Caco-2 (cell line): ENCODE measurements around the gene ZNF534. TPM values are rescaled to one million over a fixed set of nuclear protein-coding genes. Genes with fewer than 3 reads are reported as not detected.
A peak's percentile ranks its signal among the peaks of the same experiment; 100 is the strongest.

Experiments used
- Bru-seq: library from RNA; stranded (reverse); fragments of 400-500 nt; gene quantifications from one replicate; lab custom pipeline; 2021; lab: Mats Ljungman, UMichigan
- BruChase-seq, 2 experiments: library from RNA; stranded (reverse); fragments of 400-500 nt; gene quantifications; one replicate each; lab custom pipeline; 2021; lab: Mats Ljungman, UMichigan
- BruUV-seq: library from RNA; stranded (reverse); fragments of 400-500 nt; replicated peaks from 2 replicates; lab custom pipeline; 2021; lab: Mats Ljungman, UMichigan
- CTCF ChIA-PET: fragments of 300-600 bp; sonication (Branson Sonifier 250); formaldehyde crosslinking; loops from one replicate; lab custom pipeline; 2022; ENCODE audit warnings: antibody characterized with exemption; lab: Charles Lee
- POLR2A ChIA-PET: fragments of 300-600 bp; sonication (Branson Sonifier 250); formaldehyde crosslinking; loops from one replicate; lab custom pipeline; 2022; ENCODE audit warnings: antibody characterized with exemption; lab: Charles Lee
- DNase-seq, 2 experiments: peaks; one replicate each; pipeline versions ENCODE4 v3.0.0 to v3.0.0-alpha.2; 2020 to 2022
- H3K27me3 ChIP-seq: replicated peaks from 2 replicates; pipeline ENCODE4 v1.6.0; 2011; ENCODE audit warnings: low read length; ENCODE audit not compliant: control insufficient read depth, insufficient read depth
- H3K36me3 ChIP-seq: 2 replicates; pipeline ENCODE4 v1.5.1; 2011; ENCODE audit warnings: low read length; ENCODE audit not compliant: control insufficient read depth, insufficient read depth
- H3K4me1 ChIP-seq: fragments of 250-450 bp; sonication (Bioruptor Pico); 2 replicates; pipeline ENCODE4 v1.5.1; 2020; ENCODE audit warnings: mild to moderate bottlenecking
- H3K4me3 ChIP-seq: 2 replicates; pipeline ENCODE4 v1.5.1; 2011; ENCODE audit warnings: low read depth, mild to moderate bottlenecking, control low read depth, low read length
- H3K9me3 ChIP-seq: fragments of 250-450 bp; sonication (Bioruptor Pico); 2 replicates; pipeline ENCODE4 v1.5.1; 2020; ENCODE audit warnings: mild to moderate bottlenecking, moderate library complexity
- H3K27ac Mint-ChIP-seq: one replicate; pipeline ENCODE4 v1.8.0; 2022; ENCODE audit warnings: mixed read lengths; ENCODE audit not compliant: unreplicated experiment
- H3K27me3 Mint-ChIP-seq: one replicate; pipeline ENCODE4 v1.8.0; 2022; ENCODE audit warnings: mixed read lengths; ENCODE audit not compliant: insufficient read depth, unreplicated experiment
- H3K36me3 Mint-ChIP-seq: one replicate; pipeline ENCODE4 v1.8.0; 2022; ENCODE audit warnings: mild to moderate bottlenecking, mixed read lengths; ENCODE audit not compliant: insufficient read depth, unreplicated experiment
- H3K4me1 Mint-ChIP-seq: one replicate; pipeline ENCODE4 v1.8.0; 2022; ENCODE audit warnings: low read depth, mixed read lengths; ENCODE audit not compliant: unreplicated experiment
- H3K4me3 Mint-ChIP-seq: one replicate; pipeline ENCODE4 v1.8.0; 2022; ENCODE audit warnings: mild to moderate bottlenecking, moderate library complexity, mixed read lengths; ENCODE audit not compliant: unreplicated experiment
- H3K9me3 Mint-ChIP-seq: one replicate; pipeline ENCODE4 v1.8.0; 2022; ENCODE audit warnings: mixed read lengths; ENCODE audit not compliant: unreplicated experiment
- intact Hi-C: fragments of 100-400 bp; cut with micrococcal nuclease; formaldehyde crosslinking; loops from one replicate; pipeline ENCODE4 v1.10.0; 2022; ENCODE audit not compliant: unreplicated experiment
- long read RNA-seq: library from polyadenylated mRNA; stranded (forward); transcript quantifications from one replicate; pipeline ENCODE4 v2.0.0, GENCODE V29; 2022
- total RNA-seq: library from RNA; stranded (reverse); gene quantifications from 2 replicates; pipeline ENCODE4 v1.2.3, GENCODE V29; 2022
- TF ChIP-seq, protein P1 (sequence below), 2 experiments: fragments of 200-600 bp in 1 of 2; IDR thresholded peaks; 1 replicate in 1 of 2; 2 replicates in 1 of 2; pipeline versions ENCODE4 v1.5.1 to v1.8.0; 2011 to 2022; ENCODE audit warnings: antibody characterized with exemption in 1 of 2, control low read depth in 1 of 2, inconsistent platforms in 1 of 2, low read depth in 1 of 2, low read length in 1 of 2, mild to moderate bottlenecking in 1 of 2, moderate library complexity in 1 of 2; ENCODE audit not compliant: insufficient read depth in 1 of 2, severe bottlenecking in 1 of 2, unreplicated experiment in 1 of 2

The ZNF534 gene
- not detected in 2 replicates for total RNA-seq
- not detected for Bru-seq, nascent RNA
- BruChase-seq, experiment 1, labeled RNA remaining after a 2-hour chase, result not detected
- BruChase-seq, experiment 2, labeled RNA remaining after a 6-hour chase, result not detected
- long read RNA-seq, result 0 reads

DNA sequence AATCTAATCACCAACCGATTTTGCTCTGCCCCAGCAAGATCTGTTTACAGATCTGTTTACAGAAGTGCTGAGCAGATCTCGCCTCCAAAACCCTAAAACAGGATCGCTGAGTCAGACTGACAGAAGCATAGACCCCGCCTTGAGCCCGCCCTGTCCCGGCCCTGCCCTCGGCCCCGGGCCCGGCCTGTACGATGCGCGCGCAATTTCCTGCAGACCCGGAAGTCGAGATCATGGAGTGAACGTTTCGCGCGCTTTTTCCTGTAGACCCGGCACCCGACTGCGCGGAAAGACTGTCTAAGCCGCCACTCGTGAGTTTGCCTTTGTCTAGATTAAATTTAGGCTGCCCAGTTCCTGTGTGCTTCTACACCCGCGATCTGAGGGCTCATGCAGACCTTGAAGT lies at the start of gene ZNF534:
Gene ZNF534, plus strand, starts transcription at position 212 of the 400 bp plus-strand sequence. CDS start 2,327 bp downstream, outside the sequence.
- Mint-ChIP-seq H3K9me3 (peaks cover 39% of the 10 kb centered on the region), H3K27ac (no peak within 1 kb of the TSS), H3K4me1 (no peaks in the 10 kb centered on the region), H3K4me3 (no peak within 1 kb of the TSS), H3K36me3 (no peaks in the 10 kb centered on the region), H3K27me3 (no peaks in the 10 kb centered on the region)
- CTCF ChIA-PET, result no interaction called here
- BruUV-seq, result no TSS peak
- TF ChIP-seq, protein P1, sequence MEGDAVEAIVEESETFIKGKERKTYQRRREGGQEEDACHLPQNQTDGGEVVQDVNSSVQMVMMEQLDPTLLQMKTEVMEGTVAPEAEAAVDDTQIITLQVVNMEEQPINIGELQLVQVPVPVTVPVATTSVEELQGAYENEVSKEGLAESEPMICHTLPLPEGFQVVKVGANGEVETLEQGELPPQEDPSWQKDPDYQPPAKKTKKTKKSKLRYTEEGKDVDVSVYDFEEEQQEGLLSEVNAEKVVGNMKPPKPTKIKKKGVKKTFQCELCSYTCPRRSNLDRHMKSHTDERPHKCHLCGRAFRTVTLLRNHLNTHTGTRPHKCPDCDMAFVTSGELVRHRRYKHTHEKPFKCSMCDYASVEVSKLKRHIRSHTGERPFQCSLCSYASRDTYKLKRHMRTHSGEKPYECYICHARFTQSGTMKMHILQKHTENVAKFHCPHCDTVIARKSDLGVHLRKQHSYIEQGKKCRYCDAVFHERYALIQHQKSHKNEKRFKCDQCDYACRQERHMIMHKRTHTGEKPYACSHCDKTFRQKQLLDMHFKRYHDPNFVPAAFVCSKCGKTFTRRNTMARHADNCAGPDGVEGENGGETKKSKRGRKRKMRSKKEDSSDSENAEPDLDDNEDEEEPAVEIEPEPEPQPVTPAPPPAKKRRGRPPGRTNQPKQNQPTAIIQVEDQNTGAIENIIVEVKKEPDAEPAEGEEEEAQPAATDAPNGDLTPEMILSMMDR (IDR thresholded peaks at IDR 0.05; ENCODE audit: insufficient read depth in 1 of 2, low read depth in 1 of 2, low read length in 1 of 2, severe bottlenecking in 1 of 2, unreplicated experiment in 1 of 2), result no peak
- Histone ChIP-seq H3K9me3 (peaks cover 16% of the 10 kb centered on the region), H3K27me3 (no peaks in the 10 kb centered on the region), H3K4me3 (no peak within 1 kb of the TSS), H3K4me1 (no peaks in the 10 kb centered on the region), H3K36me3 (no peaks in the 10 kb centered on the region)
- DNase-seq, result no peak
- intact Hi-C loops, result no loop called here
- POLR2A ChIA-PET, result no interaction called here

DNA sequence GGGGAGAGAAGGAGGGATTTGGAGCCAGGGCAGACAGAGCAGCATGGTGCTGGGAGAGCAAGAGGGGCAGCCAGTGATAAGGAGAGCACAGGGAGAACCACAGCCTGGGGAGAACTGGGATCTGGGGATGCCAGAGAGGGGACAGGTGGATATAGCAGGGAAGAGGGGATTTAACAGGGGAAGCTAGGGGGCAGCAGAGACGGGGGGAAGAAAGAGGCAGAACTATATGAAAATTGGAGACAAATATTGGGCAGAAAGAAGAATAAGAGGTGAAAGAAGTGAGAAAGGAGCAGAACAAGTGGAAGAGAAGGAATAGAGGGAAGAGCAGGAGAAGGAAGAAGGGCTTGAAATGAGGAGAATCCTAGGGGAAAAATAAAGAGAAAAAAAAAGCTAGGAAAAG lies 37.8 kb upstream of the ZNF534 start:
- peaks cover 41% of the 10 kb centered on the region for H3K9me3 Mint-ChIP-seq
- H3K9me3 ChIP-seq, result peaks cover 36% of the 10 kb centered on the region
- no peaks in the 10 kb centered on the region for H3K27me3 Mint-ChIP-seq
- H3K36me3 Mint-ChIP-seq, result peaks cover 5% of the 10 kb centered on the region
- ChIA-PET POLR2A (no interaction called here), CTCF (no interaction called here)
- no peak overlapping the region for H3K27ac Mint-ChIP-seq
- intact Hi-C loops, result no loop called here
- no peak overlapping the region for H3K4me3 Mint-ChIP-seq
- H3K4me3 ChIP-seq, result no peak overlapping the region
- H3K4me1 ChIP-seq, result no peaks in the 10 kb centered on the region
- H3K36me3 ChIP-seq, result no peaks in the 10 kb centered on the region
- H3K4me1 Mint-ChIP-seq, result no peaks in the 10 kb centered on the region
- DNase-seq, result no peak
- TF ChIP-seq, protein P1 (IDR thresholded peaks at IDR 0.05; ENCODE audit: insufficient read depth in 1 of 2, low read depth in 1 of 2, low read length in 1 of 2, severe bottlenecking in 1 of 2, unreplicated experiment in 1 of 2), result no peak
- no peaks in the 10 kb centered on the region for H3K27me3 ChIP-seq
- no TSS peak for BruUV-seq

DNA sequence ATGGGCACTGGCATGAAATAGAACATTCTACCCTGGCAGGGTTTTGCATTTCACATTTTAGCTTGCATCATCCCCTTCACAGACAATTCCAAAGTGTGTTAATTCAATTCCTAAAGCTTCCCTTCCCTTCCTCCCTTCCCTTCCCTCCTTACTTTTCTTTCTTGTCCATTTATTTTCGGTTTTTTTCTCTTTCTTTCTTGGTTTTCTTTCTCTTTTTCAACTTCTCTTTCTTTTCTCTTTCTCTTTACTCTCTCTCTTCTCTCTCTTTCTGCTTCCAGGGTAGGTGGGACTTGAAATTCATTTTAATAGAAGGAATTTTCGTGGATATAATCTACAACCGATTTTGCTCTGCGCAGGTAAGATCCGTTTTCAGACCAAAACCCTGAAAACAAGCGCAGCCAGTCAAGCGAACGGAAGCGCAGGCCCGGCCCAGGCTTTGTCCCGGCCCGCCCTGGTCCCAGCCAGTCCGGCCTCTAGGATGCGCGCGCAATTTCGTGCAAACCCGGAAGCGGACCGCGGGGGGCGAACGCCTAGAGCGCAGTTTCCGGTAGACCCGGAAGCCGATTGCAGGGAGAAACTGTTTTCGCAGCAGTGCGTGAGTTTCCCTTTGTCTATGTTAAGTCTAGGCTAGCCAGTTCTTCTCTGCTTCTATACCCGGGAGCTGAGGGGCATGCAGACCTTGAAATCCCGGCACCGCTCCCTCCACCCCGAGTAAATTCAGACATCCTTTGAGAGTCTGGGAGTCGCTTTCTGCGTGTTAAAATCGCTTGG lies 31.5 kb upstream of the ZNF534 start, which contains the start of gene ZNF528:
Gene ZNF528, plus strand, starts transcription at position 540 of the 771 bp plus-strand sequence. CDS start 4,165 bp downstream, outside the sequence.
- intact Hi-C loops, result loop anchor here (5.0 kb wide), 1 partner anchor 130 kb away; the partner anchor contains the start of gene ZNF808
- H3K27ac Mint-ChIP-seq, result peak within 1 kb of the TSS; percentile 88
- H3K9me3 ChIP-seq, result peaks cover 47% of the 10 kb centered on the region

More for the DNA sequence above, 31.5 kb upstream of the ZNF534 start, which contains the start of gene ZNF528:
- Mint-ChIP-seq H3K4me3 (peak within 1 kb of the TSS; percentile 71), H3K9me3 (peaks cover 50% of the 10 kb centered on the region), H3K4me1 (peaks cover 7% of the 10 kb centered on the region), H3K27me3 (peaks cover 3% of the 10 kb centered on the region), H3K36me3 (peaks cover 20% of the 10 kb centered on the region)
- POLR2A ChIA-PET, result no interaction called here
- CTCF ChIA-PET, result no interaction called here
- TSS peak; percentile 35 for BruUV-seq
- DNase-seq, result peak; percentile 91 to 93
- TF ChIP-seq, protein P1 (IDR thresholded peaks at IDR 0.05; ENCODE audit: insufficient read depth in 1 of 2, low read depth in 1 of 2, low read length in 1 of 2, severe bottlenecking in 1 of 2, unreplicated experiment in 1 of 2), result no peak
- Histone ChIP-seq H3K4me3 (peak within 1 kb of the TSS; percentile 66), H3K4me1 (no peaks in the 10 kb centered on the region), H3K27me3 (no peaks in the 10 kb centered on the region), H3K36me3 (no peaks in the 10 kb centered on the region)
